ENCODE results near the gene MPIG6B.

GRCh38 chr6:31713991-31714684 is 9.0 kb upstream of the MPIG6B start:
- TF ChIP-seq CTCF (IDR thresholded peaks at IDR 0.05): no peak
- no peak for TF ChIP-seq POLR2A (IDR thresholded peaks at IDR 0.05)

Measured in breast epithelium (tissue), 3 donors.